HG02938 (cell line): Measurements from ENCODE around the gene HDX.
A peak's percentile ranks its signal among the peaks of the same experiment; 100 is the strongest.
"Not testable (repeated sequence)": the region's sequence is repeated elsewhere in the genome, so short reads cannot be mapped to it uniquely, and the experiment has no call there.

Experiments
- ATAC-seq: cut with Tn5 transposase; IDR thresholded peaks from one replicate; pipeline ENCODE4 v1.9.1; 2021; ENCODE audit warnings: mild to moderate bottlenecking, moderate library complexity; ENCODE audit not compliant: unreplicated experiment

Gene HDX

DNA sequence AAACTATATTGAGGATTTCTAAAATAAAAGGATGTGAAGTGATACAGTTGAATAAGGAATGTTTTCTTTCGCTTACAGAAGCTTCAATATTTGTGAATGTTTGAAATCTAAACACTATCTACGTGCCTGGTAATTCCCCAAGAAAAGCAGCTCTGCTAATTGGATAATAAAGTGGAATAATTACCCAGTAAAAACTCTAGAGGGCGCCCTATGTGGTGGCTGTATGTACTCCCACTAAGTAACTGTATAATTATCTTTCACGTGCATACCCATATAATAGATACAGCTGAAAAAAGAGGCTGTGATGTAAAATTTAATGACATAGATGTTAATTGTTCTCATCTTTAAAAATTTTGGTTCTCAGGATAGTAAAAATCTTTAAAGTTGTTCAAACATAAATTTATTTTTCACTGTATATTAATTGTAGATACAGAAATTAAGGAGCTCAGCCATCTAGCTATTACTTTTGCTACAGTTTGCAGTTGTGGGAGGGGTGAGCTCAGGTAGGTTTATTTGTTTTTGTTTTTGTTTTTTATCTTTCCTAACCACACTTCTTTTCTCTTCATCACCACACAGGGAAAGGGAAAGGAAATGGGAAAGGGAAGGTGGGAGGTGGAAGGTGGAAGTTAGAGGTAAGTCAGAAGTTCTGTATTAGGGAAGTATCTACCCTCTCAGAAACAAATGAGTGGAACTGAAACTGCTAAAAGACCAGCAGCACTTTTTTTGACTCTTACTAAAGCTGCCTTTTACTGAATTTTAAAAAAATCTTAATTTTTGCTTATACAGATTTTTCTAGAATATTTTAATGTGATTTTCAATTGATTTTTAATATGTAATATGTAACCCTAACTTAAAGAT lies 162.5 kb downstream of the HDX start:
- peak; percentile 81 for ATAC-seq

DNA sequence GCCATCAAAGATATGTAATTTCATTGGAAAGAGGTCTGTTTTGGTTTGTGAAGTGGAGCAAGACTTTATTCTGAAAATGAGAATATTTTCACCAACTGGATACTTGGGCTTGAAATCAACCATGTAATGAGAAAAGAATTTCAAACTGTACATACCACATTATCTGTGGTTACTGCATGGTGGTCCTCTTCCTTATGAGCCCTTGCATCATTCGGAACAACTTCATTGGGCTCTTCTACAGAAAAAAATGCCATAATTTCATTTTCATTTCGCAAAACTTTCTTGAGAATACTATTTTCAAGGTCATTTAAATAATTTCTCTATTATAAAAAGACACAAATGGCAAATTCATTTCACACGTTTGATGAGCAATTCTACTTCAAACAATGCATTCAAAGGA lies 165.6 kb downstream of the HDX start:
- no peak for ATAC-seq

DNA sequence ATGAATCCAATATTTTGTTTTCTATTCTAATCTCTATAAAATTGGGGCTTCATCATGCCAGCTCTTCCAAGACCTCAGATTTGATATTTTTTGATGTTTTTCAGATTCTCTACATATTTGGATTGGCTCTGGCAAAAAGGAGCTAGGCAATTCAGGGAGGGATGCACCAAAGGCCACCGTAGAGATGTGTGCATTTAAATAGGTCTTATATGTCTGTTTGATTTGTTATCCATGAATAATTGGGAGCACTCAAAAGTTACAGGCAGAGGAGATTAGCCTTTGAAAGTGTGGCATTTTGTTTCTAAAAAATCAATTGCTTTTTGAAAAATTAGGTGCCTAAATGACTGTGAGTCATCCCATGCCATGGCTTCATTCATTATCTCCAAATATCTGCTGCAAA lies 167.1 kb downstream of the HDX start:
- no peak for ATAC-seq

DNA sequence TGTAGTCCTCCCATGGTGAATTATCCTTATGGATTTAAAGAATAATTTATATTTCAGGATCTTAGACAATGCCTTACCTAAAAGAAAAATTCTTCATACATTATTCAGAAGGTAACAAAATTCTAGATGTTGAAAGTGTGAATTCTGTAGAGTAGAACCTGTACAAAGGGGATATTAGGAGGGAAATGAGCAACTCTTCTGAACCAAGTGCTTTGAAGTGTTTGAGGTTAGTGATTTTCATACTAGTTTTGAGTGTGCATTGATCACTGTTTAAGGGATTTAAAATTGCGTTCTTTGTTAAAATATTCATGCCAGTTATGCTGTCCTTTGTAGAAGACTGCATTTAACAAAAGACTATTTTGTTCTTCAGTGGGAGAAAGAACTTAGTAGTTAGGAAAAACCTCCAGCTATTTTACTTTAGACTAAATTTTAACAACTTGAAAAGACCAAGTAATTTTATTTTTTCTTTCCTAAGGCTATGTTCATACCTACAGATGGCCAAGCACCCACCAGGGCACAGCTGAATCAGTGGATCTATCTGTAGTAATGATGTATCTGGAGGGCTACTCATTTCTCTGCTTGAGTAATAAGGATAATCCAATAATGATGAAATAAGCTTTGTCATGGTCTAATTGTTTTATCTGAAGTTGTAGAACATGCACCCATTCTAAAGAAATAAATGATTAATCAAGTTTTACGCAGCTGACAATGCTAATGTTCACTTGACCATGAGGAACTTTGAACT lies 180.0 kb downstream of the HDX start:
- ATAC-seq, result peak; percentile 78

DNA sequence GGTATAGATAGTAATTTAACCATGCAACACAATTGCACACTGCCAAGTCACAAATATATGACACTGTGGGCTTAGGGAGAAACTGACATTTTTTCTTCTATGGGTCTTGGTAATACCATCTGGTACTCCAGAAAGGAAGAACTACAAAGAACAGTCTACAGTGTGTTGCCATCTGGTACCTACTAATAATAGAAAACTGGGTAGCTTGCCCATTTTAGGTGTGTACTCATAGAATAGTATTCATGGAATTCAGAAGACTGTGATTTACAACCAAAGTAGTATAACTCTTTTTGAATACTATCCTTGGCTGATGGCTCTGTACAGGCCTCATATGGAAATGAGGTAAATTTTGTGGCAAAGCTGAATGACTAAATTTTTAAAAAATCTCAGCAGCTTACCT lies 181.6 kb downstream of the HDX start:
- no peak for ATAC-seq

DNA sequence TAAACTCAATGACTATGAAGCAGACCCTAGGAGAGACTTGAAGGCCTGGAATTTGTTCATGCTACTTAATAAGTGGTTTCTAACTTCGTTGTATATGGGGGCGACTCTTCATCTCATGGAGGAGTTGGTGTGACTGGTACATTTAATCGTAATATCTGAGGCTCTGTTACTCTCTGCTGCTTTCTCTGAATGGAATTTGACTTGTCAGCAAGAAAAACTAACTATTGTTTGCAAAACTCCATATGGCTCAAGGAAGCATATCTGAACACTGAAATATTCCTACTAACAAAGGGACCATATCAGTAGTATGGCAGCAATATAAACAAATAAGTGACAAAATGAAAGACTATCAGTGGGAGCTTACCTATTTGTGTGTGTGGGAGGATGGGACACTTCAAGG lies 182.2 kb downstream of the HDX start:
- no peak for ATAC-seq

DNA sequence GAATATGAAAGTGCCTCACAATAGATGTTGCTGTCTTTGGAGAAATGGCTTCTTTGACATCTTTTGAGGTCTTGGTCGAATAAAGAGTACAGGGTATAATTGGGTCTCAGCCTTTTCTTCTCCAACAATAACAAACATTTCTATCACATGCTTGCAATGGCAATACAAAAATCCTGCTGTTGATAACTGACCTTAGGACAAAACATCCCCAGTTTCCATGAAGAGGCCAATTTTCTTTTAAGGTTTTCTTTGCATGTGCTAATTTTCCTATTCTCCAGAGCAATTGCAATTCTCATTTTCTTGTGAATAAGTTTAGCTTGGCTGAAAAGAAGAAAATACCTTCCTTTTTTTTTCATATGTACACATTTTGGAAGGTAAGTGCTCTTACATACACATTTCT lies 183.6 kb downstream of the HDX start:
- ATAC-seq, result no peak

DNA sequence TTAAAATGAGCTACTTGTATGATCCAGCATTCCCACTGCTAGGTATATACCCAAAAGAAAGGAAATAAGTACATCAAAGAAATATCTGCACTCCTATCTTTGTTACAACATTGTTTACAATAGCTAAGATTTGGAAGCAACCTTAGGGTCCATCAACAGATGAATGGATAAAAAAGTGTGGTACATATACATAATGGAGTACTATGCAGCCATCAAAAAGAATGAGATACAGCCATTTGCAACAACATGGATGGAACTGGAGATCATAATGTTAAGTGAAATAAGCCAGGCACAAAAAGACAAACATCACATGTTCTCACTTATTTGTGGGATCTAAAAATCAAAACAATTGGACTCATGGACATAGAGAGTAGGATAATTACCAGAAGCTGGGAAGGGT lies 186.3 kb downstream of the HDX start:
- ATAC-seq, result not testable (repeated sequence)
